HepG2 (cell line): ENCODE data around the gene RINL. TPM values are rescaled to one million over a fixed set of nuclear protein-coding genes. Genes with fewer than 3 reads are reported as not detected.

Source experiments
- CENPT ChIP-seq: sonication (generic); formaldehyde crosslinking; IDR thresholded peaks from 2 replicates; pipeline ENCODE4 v1.8.0; 2022; ENCODE audit warnings: low read depth, mild to moderate bottlenecking, moderate library complexity, missing genetic modification reagents
- FOXA3 ChIP-seq: IDR thresholded peaks from 2 replicates; pipeline ENCODE4 v1.6.1; 2016; ENCODE audit warnings: missing genetic modification reagents, missing compliant biosample characterization
- KDM5A ChIP-seq: fragments of 200-600 bp; sonication (generic); IDR thresholded peaks from 2 replicates; pipeline ENCODE4 v1.7.0; 2018; ENCODE audit warnings: antibody characterized with exemption, mild to moderate bottlenecking, low read length, borderline replicate concordance
- NONO ChIP-seq, 2 experiments: fragments of 450-650 bp in 1 of 2; sonication (generic) in 1 of 2; formaldehyde crosslinking in 1 of 2; IDR thresholded peaks in 1 of 2; conservative IDR thresholded peaks in 1 of 2; 2 replicates each; pipeline versions ENCODE4 v1.6.1 to v1.8.0; 2017 to 2022; ENCODE audit warnings: mild to moderate bottlenecking in 1 of 2, missing genetic modification reagents in 1 of 2, moderate library complexity in 1 of 2
- ZNF205 ChIP-seq: IDR thresholded peaks from 2 replicates; pipeline ENCODE4 v1.6.1; 2018; ENCODE audit warnings: missing biosample characterization, missing genetic modification reagents
- ZNF224 ChIP-seq: sonication (generic); formaldehyde crosslinking; IDR thresholded peaks from 2 replicates; pipeline ENCODE4 v1.5.0; 2020; ENCODE audit warnings: mild to moderate bottlenecking, missing genetic modification reagents
- ZNF337 ChIP-seq: sonication (generic); formaldehyde crosslinking; IDR thresholded peaks from 2 replicates; pipeline ENCODE4 v1.5.1; 2020; ENCODE audit warnings: missing genetic modification reagents, low read depth, mild to moderate bottlenecking, borderline replicate concordance
- polyA plus RNA-seq, 8 experiments: library from polyadenylated mRNA; depleted of rRNA in 3 of 8; stranded (reverse) in 7 of 8; unstranded in 1 of 8; fragments of >200 nt; fragmentation: Illumina TruSeq in 4 of 8; extraction: Trizol in 4 of 8; gene quantifications; 2 replicates each; pipeline versions ENCODE4 v1.2.1 to v1.2.3, GENCODE V29; 2011 to 2016; ENCODE audit warnings: low read depth in 4 of 8, missing spikeins in 1 of 8, mixed read lengths in 1 of 8; ENCODE audit not compliant: insufficient read depth in 1 of 8
- total RNA-seq, 5 experiments: library from RNA; depleted of rRNA; stranded (reverse); fragments of >200 nt; fragmentation: Illumina TruSeq; extraction: Trizol; gene quantifications; 2 replicates each; pipeline ENCODE4 v1.2.3, GENCODE V29; 2016; ENCODE audit warnings: low read depth in 1 of 5
- TF ChIP-seq, protein P1 (sequence below): IDR thresholded peaks from 2 replicates; pipeline ENCODE4 v1.6.1; 2016
- TF ChIP-seq, protein P2 (sequence below): IDR thresholded peaks from 2 replicates; pipeline ENCODE4 v1.6.1; 2018; ENCODE audit warnings: missing genetic modification reagents
- TF ChIP-seq, protein P3 (sequence below): sonication (generic); formaldehyde crosslinking; IDR thresholded peaks from 2 replicates; pipeline ENCODE4 v1.5.1; 2020; ENCODE audit warnings: mild to moderate bottlenecking, missing genetic modification reagents, borderline replicate concordance
- TF ChIP-seq, protein P4 (sequence below): sonication (generic); formaldehyde crosslinking; conservative IDR thresholded peaks from 2 replicates; pipeline ENCODE4 v1.4.0; 2020; ENCODE audit warnings: missing genetic modification reagents
- TF ChIP-seq, protein P5 (sequence below): sonication (generic); formaldehyde crosslinking; IDR thresholded peaks from 2 replicates; pipeline ENCODE4 v1.4.0; 2020; ENCODE audit warnings: missing genetic modification reagents
- TF ChIP-seq, protein P6 (sequence below): sonication (generic); formaldehyde crosslinking; conservative IDR thresholded peaks from 2 replicates; pipeline ENCODE4 v1.5.0; 2020; ENCODE audit warnings: missing genetic modification reagents
- TF ChIP-seq, protein P7 (sequence below): sonication (generic); formaldehyde crosslinking; IDR thresholded peaks from 2 replicates; pipeline ENCODE4 v1.5.1; 2020; ENCODE audit warnings: mild to moderate bottlenecking, missing genetic modification reagents

RINL gene
- total and polyA plus RNA-seq, 2 of the 13 experiments (the other 11 are each of a cell fraction or from before 2014, with no cell fraction given): 11.4 to 18.0 TPM

DNA sequence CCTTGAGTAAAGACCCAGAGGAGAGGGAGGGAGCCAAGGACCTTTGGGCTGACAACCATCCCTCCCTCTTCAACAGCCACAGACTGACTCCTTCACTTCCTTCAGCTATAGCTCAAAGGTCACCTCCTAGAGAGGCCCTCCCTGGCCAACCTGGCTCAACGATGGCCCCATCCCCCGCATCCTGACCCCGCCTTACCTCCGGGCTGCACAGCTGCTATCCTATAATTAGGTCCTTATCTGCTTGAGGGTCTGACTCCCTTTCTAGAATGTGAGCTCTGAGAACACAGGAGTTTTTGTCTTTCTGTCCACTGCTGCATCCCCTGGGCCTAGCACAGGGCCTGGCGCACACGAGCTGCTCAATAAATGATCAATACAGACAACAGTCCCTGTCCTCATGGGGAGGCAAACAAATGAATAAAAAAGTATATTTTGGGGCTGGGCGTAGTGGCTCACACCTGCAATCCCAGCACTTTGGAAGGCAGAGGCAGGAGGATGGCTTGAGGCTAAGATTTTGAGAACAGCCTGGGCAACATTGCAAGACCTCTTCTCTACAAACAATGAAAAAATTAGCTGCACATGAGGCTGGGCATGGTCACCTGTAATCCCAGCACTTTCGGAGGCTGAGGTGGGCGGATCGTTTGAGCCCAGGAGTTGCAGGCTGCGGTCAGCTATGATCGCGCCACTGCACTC lies 58.7 kb downstream of the RINL start (continued):
- TF ChIP-seq, protein P1, sequence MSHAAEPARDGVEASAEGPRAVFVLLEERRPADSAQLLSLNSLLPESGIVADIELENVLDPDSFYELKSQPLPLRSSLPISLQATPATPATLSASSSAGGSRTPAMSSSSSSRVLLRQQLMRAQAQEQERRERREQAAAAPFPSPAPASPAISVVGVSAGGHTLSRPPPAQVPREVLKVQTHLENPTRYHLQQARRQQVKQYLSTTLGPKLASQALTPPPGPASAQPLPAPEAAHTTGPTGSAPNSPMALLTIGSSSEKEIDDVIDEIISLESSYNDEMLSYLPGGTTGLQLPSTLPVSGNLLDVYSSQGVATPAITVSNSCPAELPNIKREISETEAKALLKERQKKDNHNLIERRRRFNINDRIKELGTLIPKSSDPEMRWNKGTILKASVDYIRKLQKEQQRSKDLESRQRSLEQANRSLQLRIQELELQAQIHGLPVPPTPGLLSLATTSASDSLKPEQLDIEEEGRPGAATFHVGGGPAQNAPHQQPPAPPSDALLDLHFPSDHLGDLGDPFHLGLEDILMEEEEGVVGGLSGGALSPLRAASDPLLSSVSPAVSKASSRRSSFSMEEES: no peak
- TF ChIP-seq, protein P2, sequence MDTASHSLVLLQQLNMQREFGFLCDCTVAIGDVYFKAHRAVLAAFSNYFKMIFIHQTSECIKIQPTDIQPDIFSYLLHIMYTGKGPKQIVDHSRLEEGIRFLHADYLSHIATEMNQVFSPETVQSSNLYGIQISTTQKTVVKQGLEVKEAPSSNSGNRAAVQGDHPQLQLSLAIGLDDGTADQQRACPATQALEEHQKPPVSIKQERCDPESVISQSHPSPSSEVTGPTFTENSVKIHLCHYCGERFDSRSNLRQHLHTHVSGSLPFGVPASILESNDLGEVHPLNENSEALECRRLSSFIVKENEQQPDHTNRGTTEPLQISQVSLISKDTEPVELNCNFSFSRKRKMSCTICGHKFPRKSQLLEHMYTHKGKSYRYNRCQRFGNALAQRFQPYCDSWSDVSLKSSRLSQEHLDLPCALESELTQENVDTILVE (CRISPR knock-in tag): no peak
- TF ChIP-seq CENPT (no peak), FOXA3 (peak; percentile 26; the same call in 1 of the 2 replicates), ZNF224 (CRISPR knock-in tag) (no peak), NONO (IDR thresholded peaks at IDR 0.05) (no peak), NONO (CRISPR knock-in tag; conservative IDR thresholded peaks at IDR 0.05) (no peak), KDM5A (no peak), ZNF205 (CRISPR knock-in tag) (no peak; the same call in 1 of the 2 replicates), ZNF337 (CRISPR knock-in tag) (no peak)
- TF ChIP-seq, protein P3, sequence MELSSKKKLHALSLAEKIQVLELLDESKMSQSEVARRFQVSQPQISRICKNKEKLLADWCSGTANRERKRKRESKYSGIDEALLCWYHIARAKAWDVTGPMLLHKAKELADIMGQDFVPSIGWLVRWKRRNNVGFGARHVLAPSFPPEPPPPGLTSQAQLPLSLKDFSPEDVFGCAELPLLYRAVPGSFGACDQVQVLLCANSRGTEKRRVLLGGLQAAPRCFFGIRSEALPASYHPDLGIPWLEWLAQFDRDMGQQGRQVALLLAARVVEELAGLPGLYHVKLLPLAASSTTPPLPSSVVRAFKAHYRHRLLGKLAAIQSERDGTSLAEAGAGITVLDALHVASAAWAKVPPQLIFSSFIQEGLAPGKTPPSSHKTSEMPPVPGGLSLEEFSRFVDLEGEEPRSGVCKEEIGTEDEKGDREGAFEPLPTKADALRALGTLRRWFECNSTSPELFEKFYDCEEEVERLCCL (CRISPR knock-in tag): no peak
- TF ChIP-seq, protein P4, sequence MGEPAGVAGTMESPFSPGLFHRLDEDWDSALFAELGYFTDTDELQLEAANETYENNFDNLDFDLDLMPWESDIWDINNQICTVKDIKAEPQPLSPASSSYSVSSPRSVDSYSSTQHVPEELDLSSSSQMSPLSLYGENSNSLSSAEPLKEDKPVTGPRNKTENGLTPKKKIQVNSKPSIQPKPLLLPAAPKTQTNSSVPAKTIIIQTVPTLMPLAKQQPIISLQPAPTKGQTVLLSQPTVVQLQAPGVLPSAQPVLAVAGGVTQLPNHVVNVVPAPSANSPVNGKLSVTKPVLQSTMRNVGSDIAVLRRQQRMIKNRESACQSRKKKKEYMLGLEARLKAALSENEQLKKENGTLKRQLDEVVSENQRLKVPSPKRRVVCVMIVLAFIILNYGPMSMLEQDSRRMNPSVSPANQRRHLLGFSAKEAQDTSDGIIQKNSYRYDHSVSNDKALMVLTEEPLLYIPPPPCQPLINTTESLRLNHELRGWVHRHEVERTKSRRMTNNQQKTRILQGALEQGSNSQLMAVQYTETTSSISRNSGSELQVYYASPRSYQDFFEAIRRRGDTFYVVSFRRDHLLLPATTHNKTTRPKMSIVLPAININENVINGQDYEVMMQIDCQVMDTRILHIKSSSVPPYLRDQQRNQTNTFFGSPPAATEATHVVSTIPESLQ (CRISPR knock-in tag): no peak
- TF ChIP-seq, protein P5, sequence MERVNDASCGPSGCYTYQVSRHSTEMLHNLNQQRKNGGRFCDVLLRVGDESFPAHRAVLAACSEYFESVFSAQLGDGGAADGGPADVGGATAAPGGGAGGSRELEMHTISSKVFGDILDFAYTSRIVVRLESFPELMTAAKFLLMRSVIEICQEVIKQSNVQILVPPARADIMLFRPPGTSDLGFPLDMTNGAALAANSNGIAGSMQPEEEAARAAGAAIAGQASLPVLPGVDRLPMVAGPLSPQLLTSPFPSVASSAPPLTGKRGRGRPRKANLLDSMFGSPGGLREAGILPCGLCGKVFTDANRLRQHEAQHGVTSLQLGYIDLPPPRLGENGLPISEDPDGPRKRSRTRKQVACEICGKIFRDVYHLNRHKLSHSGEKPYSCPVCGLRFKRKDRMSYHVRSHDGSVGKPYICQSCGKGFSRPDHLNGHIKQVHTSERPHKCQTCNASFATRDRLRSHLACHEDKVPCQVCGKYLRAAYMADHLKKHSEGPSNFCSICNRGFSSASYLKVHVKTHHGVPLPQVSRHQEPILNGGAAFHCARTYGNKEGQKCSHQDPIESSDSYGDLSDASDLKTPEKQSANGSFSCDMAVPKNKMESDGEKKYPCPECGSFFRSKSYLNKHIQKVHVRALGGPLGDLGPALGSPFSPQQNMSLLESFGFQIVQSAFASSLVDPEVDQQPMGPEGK (CRISPR knock-in tag): peak; percentile 55; the same call in 1 of the 2 replicates
- TF ChIP-seq, protein P6, sequence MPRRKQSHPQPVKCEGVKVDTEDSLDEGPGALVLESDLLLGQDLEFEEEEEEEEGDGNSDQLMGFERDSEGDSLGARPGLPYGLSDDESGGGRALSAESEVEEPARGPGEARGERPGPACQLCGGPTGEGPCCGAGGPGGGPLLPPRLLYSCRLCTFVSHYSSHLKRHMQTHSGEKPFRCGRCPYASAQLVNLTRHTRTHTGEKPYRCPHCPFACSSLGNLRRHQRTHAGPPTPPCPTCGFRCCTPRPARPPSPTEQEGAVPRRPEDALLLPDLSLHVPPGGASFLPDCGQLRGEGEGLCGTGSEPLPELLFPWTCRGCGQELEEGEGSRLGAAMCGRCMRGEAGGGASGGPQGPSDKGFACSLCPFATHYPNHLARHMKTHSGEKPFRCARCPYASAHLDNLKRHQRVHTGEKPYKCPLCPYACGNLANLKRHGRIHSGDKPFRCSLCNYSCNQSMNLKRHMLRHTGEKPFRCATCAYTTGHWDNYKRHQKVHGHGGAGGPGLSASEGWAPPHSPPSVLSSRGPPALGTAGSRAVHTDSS (CRISPR knock-in tag): no peak
- TF ChIP-seq, protein P7, sequence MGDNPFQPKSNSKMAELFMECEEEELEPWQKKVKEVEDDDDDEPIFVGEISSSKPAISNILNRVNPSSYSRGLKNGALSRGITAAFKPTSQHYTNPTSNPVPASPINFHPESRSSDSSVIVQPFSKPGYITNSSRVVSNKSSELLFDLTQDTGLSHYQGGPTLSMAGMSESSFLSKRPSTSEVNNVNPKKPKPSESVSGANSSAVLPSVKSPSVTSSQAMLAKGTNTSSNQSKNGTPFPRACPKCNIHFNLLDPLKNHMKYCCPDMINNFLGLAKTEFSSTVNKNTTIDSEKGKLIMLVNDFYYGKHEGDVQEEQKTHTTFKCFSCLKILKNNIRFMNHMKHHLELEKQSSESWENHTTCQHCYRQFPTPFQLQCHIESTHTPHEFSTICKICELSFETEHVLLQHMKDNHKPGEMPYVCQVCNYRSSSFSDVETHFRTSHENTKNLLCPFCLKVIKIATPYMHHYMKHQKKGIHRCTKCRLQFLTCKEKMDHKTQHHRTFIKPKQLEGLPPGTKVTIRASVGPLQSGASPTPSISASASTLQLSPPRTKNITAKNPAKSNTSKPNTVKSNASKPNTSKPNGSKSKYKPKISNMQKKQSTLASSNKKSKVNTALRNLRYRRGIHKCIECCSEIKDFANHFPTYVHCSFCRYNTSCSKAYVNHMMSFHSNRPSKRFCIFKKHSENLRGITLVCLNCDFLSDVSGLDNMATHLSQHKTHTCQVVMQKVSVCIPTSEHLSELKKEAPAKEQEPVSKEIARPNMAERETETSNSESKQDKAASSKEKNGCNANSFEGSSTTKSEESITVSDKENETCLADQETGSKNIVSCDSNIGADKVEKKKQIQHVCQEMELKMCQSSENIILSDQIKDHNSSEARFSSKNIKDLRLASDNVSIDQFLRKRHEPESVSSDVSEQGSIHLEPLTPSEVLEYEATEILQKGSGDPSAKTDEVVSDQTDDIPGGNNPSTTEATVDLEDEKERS (CRISPR knock-in tag): no peak
